SK-N-SH treated with all-trans-retinoic acid at 6 μM for 48 hours (cell line): ENCODE data around the gene B4GAT1.

Source experiments
- ARNTL ChIP-seq: fragments of 450-650 bp; formaldehyde crosslinking; IDR thresholded peaks from 2 replicates; pipeline ENCODE4 v1.5.0; 2020; ENCODE audit warnings: low read depth, mild to moderate bottlenecking, moderate library complexity, borderline replicate concordance
- ISL1 ChIP-seq: fragments of 250-450 bp; sonication (Bioruptor Pico); IDR thresholded peaks from 2 replicates; pipeline ENCODE4 v2.1.2; 2022; ENCODE audit warnings: mild to moderate bottlenecking, moderate library complexity
- OSR1 ChIP-seq: fragments of 250-450 bp; sonication (Bioruptor Pico); IDR thresholded peaks from 2 replicates; pipeline ENCODE4 v1.8.0; 2022; ENCODE audit warnings: moderate library complexity, mild to moderate bottlenecking, inconsistent platforms
- SNAI2 ChIP-seq: fragments of 250-450 bp; sonication (Bioruptor Pico); IDR thresholded peaks from 2 replicates; pipeline ENCODE4 v1.5.0; 2020; ENCODE audit warnings: mild to moderate bottlenecking, moderate library complexity
- ZNF70 ChIP-seq: fragments of 450-650 bp; formaldehyde crosslinking; IDR thresholded peaks from 2 replicates; pipeline ENCODE4 v1.5.0; 2020; ENCODE audit warnings: mild to moderate bottlenecking, moderate library complexity
- TF ChIP-seq, protein P1 (sequence below): fragments of 250-450 bp; sonication (Bioruptor Pico); IDR thresholded peaks from 2 replicates; pipeline ENCODE4 v1.5.1; 2021; ENCODE audit warnings: mild to moderate bottlenecking, moderate library complexity
- TF ChIP-seq, protein P2 (sequence below): fragments of 250-450 bp; sonication (Bioruptor Pico); IDR thresholded peaks from 2 replicates; pipeline ENCODE4 v1.8.0; 2021; ENCODE audit warnings: low read depth, mild to moderate bottlenecking, moderate library complexity, borderline replicate concordance

The B4GAT1 gene

DNA sequence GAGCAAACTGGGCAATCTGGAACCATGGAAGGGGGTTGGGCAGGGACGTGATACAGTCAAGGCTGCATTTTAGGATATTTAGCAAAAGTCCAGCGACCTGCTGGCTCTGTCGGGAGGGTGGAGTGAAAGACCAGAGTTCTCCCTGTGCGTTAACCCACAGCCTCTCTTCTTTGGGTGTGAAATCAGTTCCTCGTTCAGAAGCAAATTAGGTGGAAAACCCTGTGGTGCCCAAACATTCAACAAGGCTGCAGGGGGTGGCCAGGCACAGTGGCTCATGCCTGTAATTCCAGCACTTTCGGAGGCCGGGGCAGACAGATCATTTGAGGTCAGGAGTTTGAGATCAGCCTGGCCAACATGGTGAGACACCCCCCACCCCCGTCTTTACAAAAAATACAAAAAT is 49.8 kb downstream of the B4GAT1 start (continued):
- TF ChIP-seq, protein P1, sequence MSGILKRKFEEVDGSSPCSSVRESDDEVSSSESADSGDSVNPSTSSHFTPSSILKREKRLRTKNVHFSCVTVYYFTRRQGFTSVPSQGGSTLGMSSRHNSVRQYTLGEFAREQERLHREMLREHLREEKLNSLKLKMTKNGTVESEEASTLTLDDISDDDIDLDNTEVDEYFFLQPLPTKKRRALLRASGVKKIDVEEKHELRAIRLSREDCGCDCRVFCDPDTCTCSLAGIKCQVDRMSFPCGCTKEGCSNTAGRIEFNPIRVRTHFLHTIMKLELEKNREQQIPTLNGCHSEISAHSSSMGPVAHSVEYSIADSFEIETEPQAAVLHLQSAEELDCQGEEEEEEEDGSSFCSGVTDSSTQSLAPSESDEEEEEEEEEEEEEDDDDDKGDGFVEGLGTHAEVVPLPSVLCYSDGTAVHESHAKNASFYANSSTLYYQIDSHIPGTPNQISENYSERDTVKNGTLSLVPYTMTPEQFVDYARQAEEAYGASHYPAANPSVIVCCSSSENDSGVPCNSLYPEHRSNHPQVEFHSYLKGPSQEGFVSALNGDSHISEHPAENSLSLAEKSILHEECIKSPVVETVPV, result no peak
- TF ChIP-seq ISL1 (no peak), ZNF70 (CRISPR knock-in tag) (no peak), OSR1 (CRISPR knock-in tag) (no peak), SNAI2 (CRISPR knock-in tag) (no peak), ARNTL (CRISPR knock-in tag) (no peak)
- TF ChIP-seq, protein P2, sequence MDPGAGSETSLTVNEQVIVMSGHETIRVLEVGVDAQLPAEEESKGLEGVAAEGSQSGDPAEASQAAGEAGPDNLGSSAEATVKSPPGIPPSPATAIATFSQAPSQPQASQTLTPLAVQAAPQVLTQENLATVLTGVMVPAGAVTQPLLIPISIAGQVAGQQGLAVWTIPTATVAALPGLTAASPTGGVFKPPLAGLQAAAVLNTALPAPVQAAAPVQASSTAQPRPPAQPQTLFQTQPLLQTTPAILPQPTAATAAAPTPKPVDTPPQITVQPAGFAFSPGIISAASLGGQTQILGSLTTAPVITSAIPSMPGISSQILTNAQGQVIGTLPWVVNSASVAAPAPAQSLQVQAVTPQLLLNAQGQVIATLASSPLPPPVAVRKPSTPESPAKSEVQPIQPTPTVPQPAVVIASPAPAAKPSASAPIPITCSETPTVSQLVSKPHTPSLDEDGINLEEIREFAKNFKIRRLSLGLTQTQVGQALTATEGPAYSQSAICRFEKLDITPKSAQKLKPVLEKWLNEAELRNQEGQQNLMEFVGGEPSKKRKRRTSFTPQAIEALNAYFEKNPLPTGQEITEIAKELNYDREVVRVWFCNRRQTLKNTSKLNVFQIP, result no peak
- TF ChIP-seq, all 23 proteins: peak for 0
